Neutrophil (primary cell): ENCODE measurements around the gene ARMH2.

ENCODE experiments used
- H3K27ac ChIP-seq: fragments of 200-600 bp; sonication (generic); 2 replicates; pipeline ENCODE4 v1.5.1; 2016; ENCODE audit warnings: mild to moderate bottlenecking, moderate library complexity
- H3K27me3 ChIP-seq: fragments of 200-600 bp; sonication (generic); 2 replicates; pipeline ENCODE4 v1.6.0; 2016; ENCODE audit warnings: mild to moderate bottlenecking
- H3K36me3 ChIP-seq: fragments of 200-600 bp; sonication (generic); 2 replicates; pipeline ENCODE4 v1.5.1; 2017
- H3K4me1 ChIP-seq, 2 experiments: fragments of 200-600 bp in 1 of 2; sonication (generic) in 1 of 2; 1 replicate in 1 of 2; 2 replicates in 1 of 2; pipeline versions ENCODE4 v1.5.1 to v1.6.1; 2013 to 2016; ENCODE audit warnings: low read depth in 1 of 2, low read length in 1 of 2, mild to moderate bottlenecking in 1 of 2, moderate library complexity in 1 of 2; ENCODE audit not compliant: control insufficient read depth in 1 of 2, insufficient read depth in 1 of 2
- H3K4me3 ChIP-seq, 2 experiments: fragments of 200-600 bp in 1 of 2; sonication (generic) in 1 of 2; 1 replicate in 1 of 2; 2 replicates in 1 of 2; pipeline ENCODE4 v1.5.1; 2013 to 2016; ENCODE audit warnings: low read depth in 1 of 2, low read length in 1 of 2, mild to moderate bottlenecking in 1 of 2, moderate library complexity in 1 of 2
- H3K9me3 ChIP-seq: fragments of 200-600 bp; sonication (generic); 2 replicates; pipeline ENCODE4 v1.5.1; 2016
- TF ChIP-seq, protein P1 (sequence below): fragments of 200-600 bp; sonication (generic); IDR thresholded peaks from 2 replicates; pipeline ENCODE4 v1.5.1; 2016; ENCODE audit warnings: antibody characterized with exemption

Gene ARMH2

DNA sequence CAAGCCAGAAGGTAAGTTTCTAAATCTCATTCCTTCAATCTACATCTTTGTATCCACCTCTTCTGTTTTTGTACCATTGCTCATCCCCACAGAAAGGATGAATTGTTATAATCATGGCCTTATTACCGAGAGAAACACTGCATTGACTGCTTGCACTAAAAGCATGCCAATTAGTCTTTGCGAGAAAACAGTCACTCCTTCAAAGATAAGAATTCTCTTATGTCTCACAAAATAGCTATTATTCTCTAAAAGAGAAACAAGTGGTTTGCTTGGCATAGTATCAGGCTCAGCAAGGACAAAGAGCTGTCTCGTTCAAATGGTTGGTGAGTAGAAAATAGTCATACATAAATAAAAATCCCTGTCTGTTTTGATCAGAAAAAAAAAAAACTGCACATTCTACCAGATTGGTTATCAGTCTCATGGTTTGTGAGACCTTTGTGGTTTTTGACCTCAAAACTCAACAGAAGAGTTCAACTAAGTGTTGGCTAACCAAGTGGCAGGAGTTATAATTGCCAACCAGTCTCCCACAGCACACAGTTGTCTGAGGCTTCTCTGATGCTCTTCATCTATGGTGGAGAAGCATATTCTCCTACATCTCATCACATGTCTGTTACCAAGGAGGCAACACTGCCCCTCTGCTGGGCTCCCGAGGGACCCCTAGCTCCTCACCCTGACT, 35.1 kb upstream of the ARMH2 start:
- Histone ChIP-seq H3K9me3 (no peaks in the 10 kb centered on the region), H3K4me1 (no peaks in the 10 kb centered on the region), H3K27ac (no peak overlapping the region), H3K36me3 (peaks cover 100% of the 10 kb centered on the region), H3K27me3 (no peaks in the 10 kb centered on the region), H3K4me3 (no peak overlapping the region)
- TF ChIP-seq, protein P1, sequence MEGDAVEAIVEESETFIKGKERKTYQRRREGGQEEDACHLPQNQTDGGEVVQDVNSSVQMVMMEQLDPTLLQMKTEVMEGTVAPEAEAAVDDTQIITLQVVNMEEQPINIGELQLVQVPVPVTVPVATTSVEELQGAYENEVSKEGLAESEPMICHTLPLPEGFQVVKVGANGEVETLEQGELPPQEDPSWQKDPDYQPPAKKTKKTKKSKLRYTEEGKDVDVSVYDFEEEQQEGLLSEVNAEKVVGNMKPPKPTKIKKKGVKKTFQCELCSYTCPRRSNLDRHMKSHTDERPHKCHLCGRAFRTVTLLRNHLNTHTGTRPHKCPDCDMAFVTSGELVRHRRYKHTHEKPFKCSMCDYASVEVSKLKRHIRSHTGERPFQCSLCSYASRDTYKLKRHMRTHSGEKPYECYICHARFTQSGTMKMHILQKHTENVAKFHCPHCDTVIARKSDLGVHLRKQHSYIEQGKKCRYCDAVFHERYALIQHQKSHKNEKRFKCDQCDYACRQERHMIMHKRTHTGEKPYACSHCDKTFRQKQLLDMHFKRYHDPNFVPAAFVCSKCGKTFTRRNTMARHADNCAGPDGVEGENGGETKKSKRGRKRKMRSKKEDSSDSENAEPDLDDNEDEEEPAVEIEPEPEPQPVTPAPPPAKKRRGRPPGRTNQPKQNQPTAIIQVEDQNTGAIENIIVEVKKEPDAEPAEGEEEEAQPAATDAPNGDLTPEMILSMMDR: no peak

DNA sequence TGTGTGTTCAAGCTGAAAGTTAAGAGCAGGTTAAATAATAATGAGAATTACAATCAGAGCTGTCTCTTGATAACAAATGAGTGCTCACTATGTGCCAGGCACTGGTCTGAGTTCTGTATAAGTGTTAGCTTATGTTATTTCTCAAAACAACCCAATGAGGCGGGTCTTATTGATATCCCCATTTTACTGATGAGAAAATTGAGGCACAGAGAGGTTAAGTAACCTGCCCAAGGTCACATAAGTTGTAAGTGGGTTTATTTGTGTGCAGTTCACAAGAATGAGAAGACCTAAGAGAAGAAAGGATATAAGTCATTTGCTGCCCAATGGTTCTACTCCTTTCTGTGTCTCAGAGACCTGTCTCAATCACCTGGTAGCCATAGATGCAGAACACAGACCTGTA, 34.1 kb upstream of the ARMH2 start:
- H3K27ac ChIP-seq: peak overlapping the region; percentile 9
- no peaks in the 10 kb centered on the region for H3K27me3 ChIP-seq
- peaks cover 100% of the 10 kb centered on the region for H3K36me3 ChIP-seq
- TF ChIP-seq, protein P1: no peak
- H3K9me3 ChIP-seq: peaks cover 5% of the 10 kb centered on the region
- no peak overlapping the region for H3K4me3 ChIP-seq
- H3K4me1 ChIP-seq: no peaks in the 10 kb centered on the region

DNA sequence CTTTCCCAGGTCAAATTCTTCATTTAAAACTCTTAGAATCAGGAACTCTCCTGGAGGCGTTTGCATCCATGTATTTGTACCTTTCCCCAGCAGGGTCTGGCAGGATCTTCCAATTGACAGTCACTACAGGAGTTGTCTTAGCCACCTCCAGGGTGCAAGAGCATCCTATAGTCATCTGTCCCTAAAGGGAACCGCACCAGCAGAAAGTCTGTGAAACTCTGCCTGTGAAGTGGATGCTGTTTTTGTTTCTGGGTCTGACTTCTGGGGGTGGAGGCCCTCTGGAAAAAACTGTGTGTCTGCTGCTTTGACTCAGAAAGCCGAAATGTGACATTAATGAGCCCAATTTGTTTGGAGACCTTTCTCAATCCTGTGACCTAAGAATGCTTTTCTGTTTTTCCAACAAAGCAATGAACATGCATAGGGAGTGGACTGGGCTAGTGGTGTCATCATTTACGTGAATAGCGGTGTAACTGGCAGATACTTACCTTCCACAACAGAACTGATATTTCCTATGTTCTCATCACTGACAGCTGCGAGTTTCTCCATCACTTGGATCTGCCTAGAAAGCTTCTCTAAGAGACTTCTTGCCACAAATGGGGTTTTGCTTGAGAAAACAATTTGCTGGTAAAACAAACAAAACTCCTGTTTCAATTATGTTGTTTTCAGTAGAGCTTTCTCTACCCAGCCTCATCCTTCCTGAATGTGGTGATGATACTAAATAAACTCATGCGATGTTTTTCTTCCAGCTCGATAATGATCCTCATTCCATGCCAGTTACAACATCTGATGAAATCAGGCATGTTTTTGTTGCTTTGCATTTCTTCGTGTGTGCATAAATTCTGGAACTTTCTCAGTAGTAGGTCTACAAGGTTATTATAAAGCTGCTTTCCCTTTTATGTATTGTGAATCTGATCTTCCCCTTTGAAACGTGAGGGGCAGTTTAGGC, 33.3 kb upstream of the ARMH2 start:
- H3K27me3 ChIP-seq: no peaks in the 10 kb centered on the region
- H3K36me3 ChIP-seq: peaks cover 100% of the 10 kb centered on the region
- H3K9me3 ChIP-seq: peaks cover 8% of the 10 kb centered on the region
- H3K4me3 ChIP-seq: no peak overlapping the region
- no peaks in the 10 kb centered on the region for H3K4me1 ChIP-seq
- H3K27ac ChIP-seq: peak overlapping the region; percentile 9
- TF ChIP-seq, protein P1: no peak

DNA sequence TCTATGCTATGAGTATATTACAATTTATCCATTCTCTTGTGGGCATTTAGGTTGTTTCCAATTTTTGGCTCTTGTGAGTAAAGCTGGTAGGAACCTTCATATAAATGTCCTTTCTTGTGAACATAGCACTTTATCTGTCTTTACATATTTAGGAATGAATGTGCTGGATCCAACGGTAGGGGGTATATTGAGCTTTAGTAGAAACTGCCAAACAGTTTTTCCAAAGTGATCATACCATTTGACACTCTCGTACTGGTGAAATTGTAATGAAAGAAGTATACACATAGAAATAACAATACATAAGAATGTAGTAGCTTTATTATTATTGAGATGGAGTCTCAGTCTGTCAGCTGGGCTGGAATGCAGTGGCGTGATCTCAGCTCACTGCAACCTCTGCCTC, 30.9 kb upstream of the ARMH2 start:
- TF ChIP-seq, protein P1: no peak
- H3K9me3 ChIP-seq: peaks cover 13% of the 10 kb centered on the region
- H3K4me1 ChIP-seq: no peaks in the 10 kb centered on the region
- H3K4me3 ChIP-seq: no peak overlapping the region
- peaks cover 100% of the 10 kb centered on the region for H3K36me3 ChIP-seq
- H3K27me3 ChIP-seq: no peaks in the 10 kb centered on the region
- no peak overlapping the region for H3K27ac ChIP-seq

DNA sequence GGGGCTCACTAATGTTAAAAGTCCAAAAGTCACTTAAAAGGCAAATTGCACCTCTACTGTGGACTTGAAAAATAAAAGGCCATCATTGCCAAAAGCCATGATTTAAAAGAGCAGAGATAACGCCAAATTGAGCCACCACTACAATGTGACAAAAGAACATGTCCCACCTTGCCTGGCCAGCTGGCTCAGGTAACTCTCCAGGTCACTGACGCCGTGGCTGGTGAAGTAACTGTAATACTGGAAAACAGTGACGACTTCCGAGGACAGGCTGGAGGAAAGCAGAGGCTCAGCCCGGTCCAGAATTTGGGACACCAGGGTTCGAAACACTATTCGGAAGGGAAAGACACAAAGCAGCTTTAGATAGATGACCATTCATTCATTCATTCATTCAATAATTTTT, 29.3 kb upstream of the ARMH2 start:
- TF ChIP-seq, protein P1: no peak
- Histone ChIP-seq H3K4me3 (no peak overlapping the region), H3K9me3 (peaks cover 16% of the 10 kb centered on the region), H3K27ac (no peak overlapping the region), H3K36me3 (peaks cover 100% of the 10 kb centered on the region), H3K4me1 (no peaks in the 10 kb centered on the region), H3K27me3 (no peaks in the 10 kb centered on the region)
